ENCODE data around the gene LMF2. TPM values are rescaled to one million over a fixed set of nuclear protein-coding genes. Genes with fewer than 3 reads are reported as not detected.
A peak's percentile ranks its signal among the peaks of the same experiment; 100 is the strongest.

Gene LMF2
- polyA plus RNA-seq, 1 experiment: 111 TPM

GRCh38 chr22:50527921-50528681 is 20.6 kb upstream of the LMF2 start:
- Histone ChIP-seq H3K27me3 (ENCODE audit: control insufficient read depth, insufficient read depth, low read length) (no peaks in the 10 kb centered on the region), H3K36me3 (ENCODE audit: control insufficient read depth, insufficient read depth, low read length) (peaks cover 9% of the 10 kb centered on the region), H3K4me3 (ENCODE audit: low read depth, low read length) (no peak overlapping the region)
- ChIA-PET POLR2A (no interaction called here), CTCF (interaction anchor here (0.6 to 2.0 kb wide), 8 partner anchors 11 to 261 kb away, joined by 3 to 9 read pairs (median 3); partner anchors contain the start of gene SYCE3)
- TF ChIP-seq CTCF (IDR thresholded peaks at IDR 0.05; ENCODE audit: insufficient read depth, low read depth, low read length): no peak
- DNase-seq (ENCODE audit: low read depth): no peak

- ChIA-PET POLR2A (interaction anchor here (0.6 kb wide), 2 partner anchors 45 to 242 kb away, joined by 3 read pairs; no protein-coding TSS in a partner anchor), CTCF (interaction anchor here (0.8 to 1.6 kb wide), 6 partner anchors 12 to 48 kb away, joined by 3 to 4 read pairs (median 3); partner anchors contain the start of gene KLHDC7B)
- Histone ChIP-seq H3K27me3 (ENCODE audit: control insufficient read depth, insufficient read depth, low read length) (no peaks in the 10 kb centered on the region), H3K4me3 (ENCODE audit: low read depth, low read length) (peak overlapping the region; percentile 75), H3K36me3 (ENCODE audit: control insufficient read depth, insufficient read depth, low read length) (peaks cover 19% of the 10 kb centered on the region)
- no peak for DNase-seq (ENCODE audit: low read depth)
- TF ChIP-seq CTCF (IDR thresholded peaks at IDR 0.05; ENCODE audit: insufficient read depth, low read depth, low read length): no peak
These were observed 19.6 kb upstream of the LMF2 start for GRCh38 chr22:50526834-50527801.

- Histone ChIP-seq H3K36me3 (ENCODE audit: control insufficient read depth, insufficient read depth, low read length) (peaks cover 24% of the 10 kb centered on the region), H3K4me3 (ENCODE audit: low read depth, low read length) (peak overlapping the region; percentile 75), H3K27me3 (ENCODE audit: control insufficient read depth, insufficient read depth, low read length) (no peaks in the 10 kb centered on the region)
- no peak for DNase-seq (ENCODE audit: low read depth)
- no peak; the same call in 1 of the 2 replicates for TF ChIP-seq CTCF (IDR thresholded peaks at IDR 0.05; ENCODE audit: insufficient read depth, low read depth, low read length)
- ChIA-PET CTCF (interaction anchor here (0.7 to 2.2 kb wide), 28 partner anchors 9 to 288 kb away, joined by 3 to 22 read pairs (median 4); partner anchors contain the start of genes CHKB, CPT1B, HDAC10 and KLHDC7B), POLR2A (interaction anchor here (1.4 kb wide), 1 partner anchor 18 kb away, joined by 9 read pairs; the partner anchor contains the start of genes LMF2 and NCAPH2)
These were observed 18.8 kb upstream of the LMF2 start for GRCh38 chr22:50526108-50526833.

GRCh38 chr22:50525858-50526107 is 18.3 kb upstream of the LMF2 start:
- peaks cover 24% of the 10 kb centered on the region for H3K36me3 ChIP-seq (ENCODE audit: control insufficient read depth, insufficient read depth, low read length)
- ChIA-PET POLR2A (interaction anchor here (0.5 to 1.4 kb wide), 3 partner anchors 13 to 20 kb away, joined by 3 to 9 read pairs (median 4); partner anchors contain the start of genes KLHDC7B, LMF2 and NCAPH2), CTCF (interaction anchor here (0.7 to 2.2 kb wide), 25 partner anchors 10 to 287 kb away, joined by 3 to 22 read pairs (median 6); partner anchors contain the start of genes CHKB, CPT1B, HDAC10 and KLHDC7B)
- peak overlapping the region; percentile 75 for H3K4me3 ChIP-seq (ENCODE audit: low read depth, low read length)
- H3K27me3 ChIP-seq (ENCODE audit: control insufficient read depth, insufficient read depth, low read length): no peaks in the 10 kb centered on the region
- TF ChIP-seq CTCF (IDR thresholded peaks at IDR 0.05; ENCODE audit: insufficient read depth, low read depth, low read length): no peak
- no peak for DNase-seq (ENCODE audit: low read depth)

All from BJ (cell line).